ENCODE data around the gene CC2D1A.

CC2D1A gene

DNA sequence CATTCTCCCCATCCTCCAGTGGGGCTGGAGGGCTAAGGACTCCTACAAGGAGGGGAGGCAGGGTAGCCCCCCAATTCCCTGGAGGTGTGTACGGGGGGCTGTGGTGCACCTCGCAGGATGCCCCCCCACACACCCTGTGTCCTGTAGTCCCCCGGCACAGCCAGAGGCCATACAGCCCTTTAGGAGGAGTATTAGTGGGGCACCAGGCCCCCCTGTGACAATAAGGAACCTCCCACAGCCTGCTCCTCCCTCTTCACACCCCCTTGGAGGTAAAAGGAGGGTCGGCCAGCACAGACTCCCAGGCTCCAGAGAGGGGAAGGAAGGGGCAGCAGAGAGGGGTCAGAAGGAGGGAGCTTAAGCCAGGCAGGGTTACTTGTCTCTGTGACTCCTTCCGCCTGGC lies 29.2 kb upstream of the CC2D1A start, which contains the start of gene NANOS3:
Gene NANOS3 (plus strand): TSS at position 301 of the 400 bp plus-strand sequence. CDS start 115 bp downstream, outside the sequence.
- in situ Hi-C loops (cut with MboI; ENCODE audit: low sequenced_read_pairs): no loop called here

DNA sequence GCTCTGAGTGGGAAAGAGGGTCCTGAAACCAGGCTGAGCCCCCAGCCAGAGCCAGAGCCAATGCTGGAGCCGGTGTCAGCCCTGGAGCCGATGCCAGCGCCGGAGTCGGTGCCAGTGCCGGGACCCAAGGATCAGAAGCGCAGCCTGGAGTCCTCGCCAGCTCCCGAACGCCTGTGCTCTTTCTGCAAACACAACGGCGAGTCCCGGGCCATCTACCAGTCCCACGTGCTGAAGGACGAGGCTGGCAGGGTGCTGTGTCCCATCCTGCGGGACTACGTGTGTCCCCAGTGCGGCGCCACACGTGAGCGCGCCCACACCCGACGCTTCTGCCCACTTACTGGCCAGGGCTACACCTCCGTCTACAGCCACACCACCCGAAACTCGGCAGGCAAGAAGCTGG lies 28.7 kb upstream of the CC2D1A start:
- in situ Hi-C loops (cut with MboI; ENCODE audit: low sequenced_read_pairs): no loop called here

DNA sequence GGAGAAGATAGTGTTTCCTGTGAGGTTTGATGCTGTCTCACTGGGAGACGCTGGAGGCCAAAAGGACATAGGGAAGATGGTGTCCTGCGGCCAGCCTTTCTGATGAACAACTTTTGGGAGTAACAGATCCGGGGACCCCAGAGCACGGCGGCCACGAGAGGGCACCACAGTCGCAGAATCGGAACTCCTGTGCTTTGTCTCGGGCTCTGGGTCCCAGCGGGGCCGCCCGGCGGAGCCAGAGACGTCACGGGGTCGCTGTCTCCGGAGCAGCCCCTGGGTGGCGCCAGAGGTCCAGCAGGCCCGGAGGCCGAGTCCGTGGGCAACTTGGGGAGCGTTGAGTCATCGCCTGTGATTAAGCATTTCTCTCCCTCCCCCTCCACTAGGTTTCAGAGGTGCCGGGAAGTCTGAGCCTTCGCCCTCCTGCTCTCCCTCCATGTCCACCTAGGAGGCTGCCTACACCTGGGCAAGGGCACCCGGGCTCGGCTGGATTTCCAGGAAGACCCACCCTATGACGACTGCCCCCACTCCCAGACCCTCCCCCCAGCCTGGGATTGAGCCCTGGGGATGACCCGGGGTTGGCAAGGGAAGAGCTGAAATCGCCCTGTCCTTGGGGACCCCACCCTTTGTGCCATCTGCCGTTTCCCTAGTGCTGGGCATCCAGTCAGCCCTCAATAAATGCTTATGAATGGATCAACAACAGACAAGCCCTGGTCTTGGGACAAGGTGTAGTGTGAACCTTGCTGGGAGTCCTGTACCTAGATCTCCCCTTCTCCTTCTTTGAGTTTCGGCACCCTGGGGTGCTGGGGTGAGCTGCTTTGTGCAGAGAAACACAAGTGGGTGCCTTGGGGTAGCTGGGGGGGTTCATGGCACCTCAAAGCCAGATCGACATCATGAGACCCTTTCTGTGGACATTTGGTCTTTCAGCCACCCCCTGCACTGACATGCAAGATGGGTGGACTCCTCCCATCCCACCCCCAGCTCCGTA lies 25.6 kb upstream of the CC2D1A start:
- in situ Hi-C loops (cut with MboI; ENCODE audit: low sequenced_read_pairs): no loop called here

DNA sequence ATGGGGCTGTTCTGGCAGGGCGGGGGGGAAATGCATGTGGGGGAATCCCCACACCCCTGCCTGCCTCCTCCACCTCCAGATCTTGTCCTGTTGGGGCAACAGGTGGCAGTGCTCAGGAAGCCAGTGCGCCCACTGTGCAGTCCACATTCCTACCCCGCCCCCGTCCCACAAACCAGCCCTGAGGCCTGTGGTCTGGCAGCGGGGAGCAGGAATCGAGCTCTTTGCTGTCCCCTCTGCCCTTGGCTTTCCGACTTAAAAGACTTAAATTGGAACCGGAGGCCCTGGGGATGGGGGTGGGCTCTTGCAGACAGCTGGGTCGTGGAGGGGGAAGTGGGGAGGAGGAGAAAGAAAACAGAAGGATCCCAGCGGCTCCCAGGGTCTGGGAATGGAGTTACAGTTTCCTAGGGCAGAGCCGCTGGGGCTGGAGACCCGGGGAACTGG lies 24.7 kb upstream of the CC2D1A start:
- in situ Hi-C loops (cut with MboI; ENCODE audit: low sequenced_read_pairs): no loop called here

DNA sequence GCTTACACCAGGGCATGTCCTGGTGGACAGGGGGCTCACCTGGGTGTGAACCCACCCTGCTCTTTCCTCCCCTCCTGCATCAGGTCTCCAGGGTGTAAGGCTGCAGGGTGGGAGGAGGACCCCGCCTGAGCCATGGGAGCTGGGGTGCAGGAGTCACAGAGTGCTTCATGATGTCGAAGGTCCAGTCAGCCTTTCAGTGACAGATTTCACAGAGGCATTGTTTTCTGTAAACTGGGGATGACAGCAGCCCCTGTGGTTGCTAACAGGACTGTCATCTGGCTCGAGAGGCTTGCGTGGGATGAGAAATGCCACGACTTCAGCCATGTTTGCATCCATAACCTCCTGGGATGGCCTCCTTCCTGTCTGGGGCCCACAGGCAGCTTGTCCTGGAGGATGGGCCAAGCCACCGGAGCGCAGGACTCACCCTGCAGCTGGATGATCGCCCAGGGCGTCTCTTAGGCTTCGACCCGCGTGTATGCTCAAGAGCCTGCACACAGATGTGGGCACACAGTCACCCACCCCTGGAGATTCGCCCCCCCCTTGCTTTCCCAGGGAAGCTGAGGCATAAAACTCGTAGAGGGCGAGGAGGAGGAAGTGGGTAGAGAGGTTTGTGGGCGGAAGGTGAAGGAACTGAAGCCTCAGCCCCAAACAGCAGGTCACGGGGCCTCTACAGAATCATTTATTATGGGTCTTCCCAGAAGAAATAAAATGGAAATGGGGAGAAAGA lies 24.1 kb upstream of the CC2D1A start:
- in situ Hi-C loops (cut with MboI; ENCODE audit: low sequenced_read_pairs): no loop called here

DNA sequence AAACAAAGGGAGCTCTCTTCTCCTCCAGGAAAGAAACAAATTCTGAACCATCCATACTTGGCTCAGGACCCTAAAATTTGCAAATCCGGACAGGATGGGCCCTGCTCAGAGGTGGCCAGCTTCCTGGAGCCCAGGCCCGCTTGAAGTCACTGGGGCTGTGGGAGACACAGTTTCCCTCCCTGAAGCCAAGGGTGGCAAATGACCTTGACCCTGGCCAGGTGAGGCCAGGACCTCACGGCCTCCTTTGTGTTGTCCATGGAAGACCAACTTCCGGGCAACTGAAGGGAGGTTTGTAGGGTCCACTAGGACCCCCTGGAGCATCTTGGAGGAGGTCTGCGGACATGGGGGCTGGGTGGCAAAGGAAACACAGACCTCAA lies 23.6 kb upstream of the CC2D1A start:
- in situ Hi-C loops (cut with MboI; ENCODE audit: low sequenced_read_pairs): no loop called here

DNA sequence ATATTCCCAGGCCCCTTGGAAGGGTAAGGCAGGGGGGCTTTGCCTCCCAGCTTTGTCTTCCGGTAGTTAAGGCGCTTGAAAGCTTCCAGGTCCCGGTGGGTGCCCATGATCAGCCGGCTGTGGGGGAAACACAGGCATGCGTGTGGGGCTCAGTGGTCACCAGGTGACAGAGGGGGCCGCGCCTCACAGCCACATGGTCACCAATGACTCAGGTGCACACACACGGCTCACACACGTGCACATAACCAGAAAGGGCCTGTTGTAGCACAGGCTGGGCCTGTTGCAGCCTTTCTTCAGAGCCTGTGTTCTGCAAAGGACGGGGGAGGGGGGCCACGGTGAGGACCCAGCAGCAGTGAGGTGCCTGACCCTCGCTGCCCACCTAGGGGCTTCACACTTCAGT lies 23.2 kb upstream of the CC2D1A start:
- in situ Hi-C loops (cut with MboI; ENCODE audit: low sequenced_read_pairs): no loop called here

DNA sequence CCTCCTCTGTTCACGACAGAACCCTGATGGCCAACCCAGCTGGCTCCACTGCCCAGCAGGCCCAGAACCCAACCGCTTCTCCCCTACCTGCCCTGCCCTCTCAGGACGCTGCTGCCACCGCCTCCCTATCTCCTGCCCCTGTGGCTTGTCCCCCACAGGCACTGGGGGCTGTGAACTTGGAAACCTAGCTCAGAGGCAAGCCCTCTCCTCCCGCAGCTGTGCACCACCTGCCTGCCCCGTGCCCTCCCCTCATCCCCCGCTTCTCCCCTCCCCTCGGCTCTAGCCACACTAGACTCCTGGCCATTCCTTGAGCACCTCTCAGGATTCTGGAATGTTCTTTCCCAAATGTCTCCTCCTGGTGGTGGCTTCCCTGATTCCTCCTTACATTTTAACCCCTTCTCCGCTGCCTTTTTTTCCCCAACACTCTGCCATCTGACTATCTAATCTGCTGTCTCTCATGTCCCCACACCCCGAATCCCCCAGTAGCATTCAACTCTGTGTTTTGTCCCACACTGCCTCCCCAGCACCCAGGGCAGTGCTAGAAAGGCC lies 22.4 kb upstream of the CC2D1A start:
- in situ Hi-C loops (cut with MboI; ENCODE audit: low sequenced_read_pairs): no loop called here

DNA sequence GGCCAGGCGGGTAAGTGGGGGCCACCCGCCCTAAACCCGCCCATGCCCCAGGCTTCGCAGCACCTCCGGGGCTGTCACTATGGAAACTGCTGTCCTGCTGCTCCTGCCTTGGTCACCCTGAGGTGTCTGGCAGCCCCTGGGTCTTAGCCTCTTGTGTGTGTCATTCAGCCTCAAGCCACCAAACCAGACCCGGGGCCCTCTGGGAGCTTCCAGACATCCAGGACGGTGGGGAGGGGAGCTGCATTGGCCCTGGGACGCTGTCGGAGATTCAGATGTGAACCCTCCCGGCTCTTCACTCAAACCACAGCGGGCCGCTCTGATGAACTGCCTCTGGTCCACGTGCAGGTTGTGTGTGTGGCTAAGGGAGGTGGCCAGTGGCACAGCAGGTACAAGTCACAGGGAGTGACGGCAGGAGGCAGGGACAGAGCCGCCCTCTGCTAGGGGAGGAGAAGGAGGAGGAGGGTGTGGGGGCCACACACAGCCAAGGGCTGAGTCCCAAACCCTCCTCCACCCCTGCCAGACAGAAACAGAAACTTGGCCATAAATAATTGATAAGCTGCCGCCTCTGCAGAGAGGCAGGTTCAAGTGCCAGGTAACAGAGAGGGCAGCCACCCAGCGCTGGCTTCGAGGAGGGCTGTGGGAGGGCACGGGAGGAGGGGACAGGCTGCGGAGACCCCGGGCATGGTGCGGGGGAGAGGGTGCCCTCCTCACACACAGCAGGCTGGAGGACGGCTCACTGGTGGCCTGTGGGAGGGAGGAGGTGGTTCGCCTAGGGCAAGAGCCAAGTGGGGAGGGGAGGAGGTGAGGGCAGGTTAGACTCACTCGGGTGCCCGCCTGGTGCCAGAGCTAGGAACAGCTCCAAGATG lies 21.0 kb upstream of the CC2D1A start:
- in situ Hi-C loops (cut with MboI; ENCODE audit: low sequenced_read_pairs): no loop called here

DNA sequence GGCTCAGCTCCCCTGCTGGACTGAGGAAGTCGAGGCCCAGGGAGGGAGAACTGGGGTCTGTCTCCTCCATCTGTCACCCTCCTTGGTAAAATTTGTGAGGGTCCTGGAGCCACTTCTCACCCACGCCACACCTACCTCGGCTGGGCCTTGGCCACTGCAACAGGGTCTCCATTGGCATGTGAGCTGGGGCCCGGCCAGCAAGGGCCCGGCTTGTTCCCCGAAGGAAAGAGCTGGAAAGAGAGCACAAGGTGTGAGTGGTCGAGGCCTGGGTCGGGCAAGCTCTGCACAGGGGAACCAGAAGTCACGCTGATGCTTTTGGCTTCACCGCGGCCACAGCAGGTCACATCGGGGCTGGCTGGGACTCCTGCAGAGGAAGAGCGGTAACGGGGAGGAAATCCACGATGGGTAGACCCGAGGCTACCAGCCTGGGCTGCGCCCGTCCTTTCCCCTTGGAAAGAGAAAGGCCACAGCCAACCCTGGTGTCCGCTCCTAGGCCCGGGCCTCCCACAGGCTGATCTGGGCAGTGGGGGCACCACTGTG lies 20.1 kb upstream of the CC2D1A start:
- in situ Hi-C loops (cut with MboI; ENCODE audit: low sequenced_read_pairs): no loop called here

DNA sequence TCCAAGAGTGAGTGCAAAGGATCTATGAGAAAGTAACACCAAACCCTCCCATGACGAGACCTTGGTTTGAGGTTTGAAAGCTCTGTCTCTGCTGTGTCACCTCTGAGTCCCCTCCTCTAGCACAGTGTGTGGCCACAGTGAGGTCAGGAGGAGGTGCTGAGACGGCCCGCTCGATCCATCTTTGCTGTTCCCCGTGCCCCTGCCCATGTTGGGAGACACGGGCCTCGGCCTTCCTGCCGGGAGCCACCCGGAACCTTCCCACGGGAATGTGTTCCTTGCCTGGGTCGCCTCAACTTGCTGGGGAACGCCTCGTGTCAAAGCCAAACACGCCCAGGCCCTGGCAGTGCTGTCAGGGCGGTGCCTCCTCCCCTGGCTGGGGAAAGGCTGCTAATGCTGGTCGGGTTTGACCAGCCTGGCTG lies 19.0 kb upstream of the CC2D1A start:
- in situ Hi-C loops (cut with MboI; ENCODE audit: low sequenced_read_pairs): no loop called here

DNA sequence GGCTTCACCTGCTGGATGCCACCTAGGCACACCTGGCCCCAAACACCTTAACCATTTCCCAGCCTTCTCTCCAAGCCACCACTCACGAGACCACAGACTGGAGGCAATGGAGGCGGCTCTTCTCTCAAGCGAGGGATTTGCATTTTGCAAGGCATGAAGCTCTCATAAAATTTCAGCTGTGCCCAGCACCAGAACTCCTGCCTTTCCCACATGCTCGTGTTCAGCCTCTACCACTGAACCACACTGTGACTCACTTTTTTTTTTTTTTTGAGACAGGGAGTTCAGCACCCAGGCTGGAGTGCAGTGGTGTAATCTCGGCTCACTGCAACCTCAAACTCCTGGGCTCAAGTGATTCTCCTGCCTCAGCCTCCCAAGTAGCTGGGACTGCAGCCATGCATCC lies 18.5 kb upstream of the CC2D1A start:
- in situ Hi-C loops (cut with MboI; ENCODE audit: low sequenced_read_pairs): no loop called here

DNA sequence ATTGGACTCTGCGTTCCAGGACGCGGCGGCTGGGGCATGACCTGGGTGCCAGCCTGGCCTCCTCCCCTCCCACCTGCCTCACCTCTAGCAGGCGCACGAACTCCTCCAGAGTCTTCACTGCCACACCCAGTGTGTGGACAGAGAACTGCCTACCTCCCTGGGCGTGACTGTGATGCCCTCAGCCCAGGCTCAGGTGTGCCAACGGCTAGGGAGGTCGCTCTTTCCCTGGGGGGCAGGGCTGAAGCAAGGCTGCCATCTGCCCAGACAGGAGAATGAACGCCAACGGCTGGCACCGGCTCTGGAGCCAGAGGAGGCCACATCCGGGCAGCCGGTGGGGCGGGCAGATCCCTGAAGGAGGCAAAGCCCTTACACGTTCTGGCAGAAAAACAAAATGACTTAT lies 17.7 kb upstream of the CC2D1A start:
- in situ Hi-C loops (cut with MboI; ENCODE audit: low sequenced_read_pairs): no loop called here

DNA sequence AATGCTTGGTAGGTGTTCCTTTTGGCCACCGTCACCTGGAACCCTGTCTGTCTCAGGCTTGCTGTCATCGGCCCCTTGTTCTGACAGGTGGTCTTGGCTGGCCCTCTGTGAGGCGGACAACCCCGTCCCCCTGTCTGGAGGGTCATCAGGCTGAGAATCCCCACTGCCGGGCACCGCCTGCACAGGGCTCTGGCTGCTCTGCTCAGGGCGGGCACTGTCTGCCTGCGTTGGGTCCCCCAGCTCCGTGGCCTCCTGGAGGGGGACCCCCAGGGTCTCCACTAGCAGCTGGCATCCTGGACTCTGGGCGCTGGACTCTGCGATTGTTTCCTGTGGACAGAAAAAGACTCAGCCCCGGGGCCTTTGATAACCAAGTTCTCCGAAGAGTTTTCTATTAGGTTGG lies 15.9 kb upstream of the CC2D1A start:
- in situ Hi-C loops (cut with MboI; ENCODE audit: low sequenced_read_pairs): no loop called here

DNA sequence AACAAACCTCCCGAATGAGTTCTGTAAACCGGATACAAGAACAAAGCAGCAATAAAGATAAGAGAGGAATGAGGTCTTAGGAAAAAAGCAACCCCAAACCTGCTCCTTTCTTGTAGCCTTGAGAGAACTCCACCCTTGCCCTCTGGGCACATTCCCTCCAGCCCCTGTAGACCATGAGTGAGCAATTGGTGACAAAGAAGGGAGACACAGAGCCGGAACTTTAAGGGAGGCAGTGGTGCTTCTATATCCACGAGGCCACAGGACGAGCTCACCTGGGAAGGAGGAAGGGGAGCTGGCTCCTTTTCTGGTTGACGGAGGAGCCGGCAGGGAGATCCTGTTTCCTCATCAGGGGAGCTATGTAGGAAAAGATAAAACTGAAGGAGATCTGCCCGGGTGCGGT lies 13.1 kb upstream of the CC2D1A start:
- in situ Hi-C loops (cut with MboI; ENCODE audit: low sequenced_read_pairs): no loop called here

DNA sequence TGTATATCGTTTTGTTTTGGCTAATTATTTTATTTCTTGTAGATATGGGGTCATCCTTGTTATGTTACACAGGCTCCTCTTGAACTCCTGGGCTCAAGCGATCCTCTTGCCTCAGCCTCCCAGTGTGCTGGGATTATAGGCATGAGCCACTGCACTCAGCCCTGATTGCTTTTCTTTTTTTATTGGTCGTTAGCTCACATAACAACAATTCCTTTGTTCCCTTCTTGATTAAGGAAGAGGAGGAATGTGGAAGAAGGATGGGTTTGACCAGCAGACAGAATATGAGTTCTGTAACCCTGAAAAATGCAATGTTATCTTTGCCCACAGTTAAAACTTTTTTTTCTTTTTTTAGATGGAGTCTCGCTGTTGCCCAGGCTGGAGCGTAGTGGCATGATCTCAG lies 11.4 kb upstream of the CC2D1A start:
- in situ Hi-C loops (cut with MboI; ENCODE audit: low sequenced_read_pairs): no loop called here

DNA sequence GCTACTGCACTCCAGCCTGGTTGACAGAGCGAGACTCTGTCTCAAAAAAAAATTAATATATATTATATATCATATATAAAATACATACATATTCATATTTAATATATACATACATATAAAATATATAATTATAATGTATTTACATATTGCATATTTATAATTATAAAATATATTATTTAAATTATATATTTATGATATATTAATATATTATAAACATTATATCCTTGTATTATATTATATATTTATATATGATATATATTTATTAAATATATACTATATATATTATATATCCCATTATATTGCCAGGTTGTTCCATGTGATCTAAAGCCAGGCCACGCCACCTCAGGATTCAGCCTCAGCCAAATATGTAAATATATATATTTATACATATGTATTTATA lies 9.8 kb upstream of the CC2D1A start:
- in situ Hi-C loops (cut with MboI; ENCODE audit: low sequenced_read_pairs): no loop called here

DNA sequence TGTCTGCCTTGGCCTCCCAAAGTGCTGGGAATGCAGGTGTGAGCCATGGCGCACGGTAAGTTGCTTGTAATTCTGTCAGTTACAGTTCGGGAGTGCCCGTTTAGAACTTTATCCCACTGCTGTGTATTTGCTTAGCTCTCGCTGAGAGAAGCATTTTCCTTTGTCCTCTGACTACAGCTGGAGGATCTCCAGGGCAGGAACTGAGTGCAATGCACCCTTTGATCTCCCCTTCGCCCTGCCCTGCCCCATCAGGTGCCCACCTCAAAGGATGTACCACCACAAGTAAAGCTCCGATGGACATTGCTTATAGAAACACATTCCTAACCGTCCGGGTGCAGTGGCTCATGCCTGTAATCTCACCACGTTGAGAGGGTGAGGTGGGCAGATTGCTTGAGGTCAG lies 6.6 kb upstream of the CC2D1A start:
- in situ Hi-C loops (cut with MboI; ENCODE audit: low sequenced_read_pairs): no loop called here

DNA sequence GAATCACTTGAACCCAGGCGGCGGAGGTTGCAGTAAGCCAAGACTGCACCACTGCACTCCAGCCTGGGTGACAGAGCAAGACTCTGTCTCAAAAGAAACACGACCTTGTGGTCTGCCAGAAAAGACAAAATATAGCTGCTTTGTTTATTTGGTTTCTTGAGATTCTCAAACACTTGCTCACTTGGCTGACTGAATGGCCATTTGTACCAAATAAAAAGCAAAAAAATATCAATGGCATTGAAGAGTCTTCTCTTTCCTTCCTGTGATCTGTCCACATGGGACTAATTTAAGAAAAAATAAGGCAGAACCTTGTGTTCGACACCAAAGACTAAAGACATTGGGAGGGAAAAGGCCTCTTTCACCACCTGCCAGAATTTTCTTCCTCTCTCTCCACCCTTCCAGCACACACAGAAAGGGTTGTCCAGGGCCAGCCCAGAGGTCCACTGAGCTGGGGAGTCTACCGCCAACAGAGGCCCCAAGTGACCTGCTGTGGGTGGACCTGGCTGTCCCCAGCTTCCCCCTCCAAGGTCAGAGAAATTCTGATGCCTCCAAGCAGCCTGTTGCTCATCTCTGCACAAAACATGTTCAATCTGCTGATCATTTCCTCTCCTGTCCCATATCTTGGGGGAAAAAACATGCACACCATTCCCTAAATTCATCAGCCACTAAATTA lies 6.0 kb upstream of the CC2D1A start:
- in situ Hi-C loops (cut with MboI; ENCODE audit: low sequenced_read_pairs): no loop called here

DNA sequence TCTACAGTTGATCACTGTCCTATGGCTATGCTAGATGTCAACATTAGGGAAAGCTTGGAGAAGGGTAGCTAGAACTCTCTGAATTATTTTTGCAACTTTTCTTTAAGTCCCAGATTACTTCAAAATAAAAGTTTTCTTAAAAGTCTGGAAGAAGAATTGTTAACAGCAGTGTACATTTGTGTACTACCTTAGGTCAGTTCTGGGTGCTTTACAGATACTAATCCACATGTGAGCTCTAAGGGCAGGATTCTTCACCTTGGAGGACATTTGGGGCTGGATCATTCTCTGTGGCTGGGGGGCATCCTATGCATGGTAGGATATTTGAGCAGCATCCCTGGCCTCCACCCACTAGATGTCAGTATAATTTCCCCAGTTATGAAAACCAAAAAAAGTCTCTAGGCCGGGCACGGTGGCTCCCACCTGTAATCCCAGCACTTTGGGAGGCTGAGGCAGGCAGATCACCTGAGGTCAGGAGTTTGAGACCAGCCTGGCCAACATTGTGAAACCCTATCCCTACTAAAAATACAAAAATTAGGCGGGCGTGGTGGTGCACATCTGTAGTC lies 2.9 kb upstream of the CC2D1A start:
- in situ Hi-C loops (cut with MboI; ENCODE audit: low sequenced_read_pairs): no loop called here
